Activated CD4-positive, alpha-beta memory T cell treated with anti-CD3 and anti-CD28 coated beads for 36 hours (primary cell): ENCODE results near the gene MARCHF6. TPM values are rescaled to one million over a fixed set of nuclear protein-coding genes. Genes with fewer than 3 reads are reported as not detected.
"Not testable (repeated sequence)": the region's sequence is repeated elsewhere in the genome, so short reads cannot be mapped to it uniquely, and the experiment has no call there.

Experiments
- CTCF ChIA-PET: fragments of 350-600 bp; sonication (Branson Sonifier 250); formaldehyde crosslinking; loops from one replicate; lab custom pipeline; 2021; ENCODE audit warnings: antibody characterized with exemption, inconsistent platforms; lab: Charles Lee
- POLR2A ChIA-PET: fragments of 350-600 bp; sonication (Branson Sonifier 250); formaldehyde crosslinking; loops from one replicate; lab custom pipeline; 2021; ENCODE audit warnings: antibody characterized with exemption; lab: Charles Lee
- DNase-seq: peaks from one replicate; pipeline ENCODE4 v3.0.0-alpha.2; 2020
- H3K27ac Mint-ChIP-seq: one replicate; pipeline ENCODE4 v1.8.0; 2021; ENCODE audit warnings: mixed read lengths
- H3K27me3 Mint-ChIP-seq: one replicate; pipeline ENCODE4 v1.8.0; 2021; ENCODE audit warnings: mixed read lengths
- H3K36me3 Mint-ChIP-seq: one replicate; pipeline ENCODE4 v1.8.0; 2021; ENCODE audit warnings: mixed read lengths
- H3K4me1 Mint-ChIP-seq: one replicate; pipeline ENCODE4 v1.8.0; 2021; ENCODE audit warnings: low read depth, mixed read lengths
- H3K4me3 Mint-ChIP-seq: one replicate; pipeline ENCODE4 v1.8.0; 2021; ENCODE audit warnings: mild to moderate bottlenecking, mixed read lengths
- H3K9me3 Mint-ChIP-seq: one replicate; pipeline ENCODE4 v1.8.0; 2021; ENCODE audit warnings: mixed read lengths
- intact Hi-C: fragments of 100-400 bp; cut with micrococcal nuclease; formaldehyde crosslinking; loops from one replicate; pipeline ENCODE4 v1.15.1; 2023
- total RNA-seq, 2 experiments: library from RNA; stranded (reverse); gene quantifications; one replicate each; pipeline ENCODE4 v1.2.3, GENCODE V29; 2021

MARCHF6 gene, protein sequence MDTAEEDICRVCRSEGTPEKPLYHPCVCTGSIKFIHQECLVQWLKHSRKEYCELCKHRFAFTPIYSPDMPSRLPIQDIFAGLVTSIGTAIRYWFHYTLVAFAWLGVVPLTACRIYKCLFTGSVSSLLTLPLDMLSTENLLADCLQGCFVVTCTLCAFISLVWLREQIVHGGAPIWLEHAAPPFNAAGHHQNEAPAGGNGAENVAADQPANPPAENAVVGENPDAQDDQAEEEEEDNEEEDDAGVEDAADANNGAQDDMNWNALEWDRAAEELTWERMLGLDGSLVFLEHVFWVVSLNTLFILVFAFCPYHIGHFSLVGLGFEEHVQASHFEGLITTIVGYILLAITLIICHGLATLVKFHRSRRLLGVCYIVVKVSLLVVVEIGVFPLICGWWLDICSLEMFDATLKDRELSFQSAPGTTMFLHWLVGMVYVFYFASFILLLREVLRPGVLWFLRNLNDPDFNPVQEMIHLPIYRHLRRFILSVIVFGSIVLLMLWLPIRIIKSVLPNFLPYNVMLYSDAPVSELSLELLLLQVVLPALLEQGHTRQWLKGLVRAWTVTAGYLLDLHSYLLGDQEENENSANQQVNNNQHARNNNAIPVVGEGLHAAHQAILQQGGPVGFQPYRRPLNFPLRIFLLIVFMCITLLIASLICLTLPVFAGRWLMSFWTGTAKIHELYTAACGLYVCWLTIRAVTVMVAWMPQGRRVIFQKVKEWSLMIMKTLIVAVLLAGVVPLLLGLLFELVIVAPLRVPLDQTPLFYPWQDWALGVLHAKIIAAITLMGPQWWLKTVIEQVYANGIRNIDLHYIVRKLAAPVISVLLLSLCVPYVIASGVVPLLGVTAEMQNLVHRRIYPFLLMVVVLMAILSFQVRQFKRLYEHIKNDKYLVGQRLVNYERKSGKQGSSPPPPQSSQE
- 100 to 1,000 TPM; 103 to 108 TPM for total RNA-seq

DNA sequence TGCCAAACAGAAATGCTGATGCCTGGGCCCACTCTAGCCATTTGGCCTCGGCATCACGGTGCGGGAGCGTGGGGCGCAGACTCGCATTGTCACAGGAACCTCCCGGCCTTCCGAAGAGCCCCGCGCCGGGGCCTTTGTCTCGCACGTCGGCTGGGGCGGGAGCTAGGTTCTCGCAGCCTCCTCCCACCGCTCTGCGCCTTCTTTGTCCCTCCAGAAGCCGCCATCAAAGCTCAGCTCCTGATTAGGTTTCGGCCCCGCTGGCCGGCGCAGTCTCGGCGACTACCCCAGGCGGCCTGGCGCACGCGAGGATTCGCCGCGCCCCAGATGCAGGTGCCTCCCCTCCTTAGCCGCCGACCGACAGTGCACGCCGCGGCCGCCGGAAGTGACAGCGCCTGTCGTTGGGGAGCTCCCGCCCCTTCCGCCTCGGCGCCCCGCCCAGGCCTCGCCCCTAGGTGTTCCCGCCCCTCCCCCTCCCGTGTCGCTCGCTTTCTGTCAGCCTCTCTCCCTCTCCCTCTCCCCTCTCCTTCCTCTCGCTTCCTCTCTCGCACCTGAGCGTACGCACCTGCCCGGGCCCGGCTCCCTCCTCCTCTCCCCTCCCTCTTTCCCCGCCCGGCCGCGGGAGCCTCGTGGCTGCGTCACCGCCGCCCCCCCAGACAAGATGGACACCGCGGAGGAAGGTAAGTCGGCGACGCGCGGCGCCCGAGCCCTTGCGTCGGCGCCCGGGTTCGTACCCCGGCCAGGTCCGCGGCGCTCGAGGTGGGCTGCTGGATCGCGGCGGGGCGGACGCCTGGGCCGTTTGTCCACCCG, at the start of gene MARCHF6:
Gene MARCHF6, plus strand, starts transcription at position 455 of the 807 bp plus-strand sequence. Its CDS starts 204 bp downstream, at position 659.
- peak within 1 kb of the TSS; percentile 99 for H3K4me3 Mint-ChIP-seq
- no peaks in the 10 kb centered on the region for H3K27me3 Mint-ChIP-seq
- H3K27ac Mint-ChIP-seq: peak within 1 kb of the TSS; percentile 99
- intact Hi-C loops: loop anchor here (1.0 to 5.0 kb wide), 9 partner anchors 41 to 409 kb away; partner anchors contain the start of genes ANKRD33B, CCT5, DAP and ROPN1L
- peak; percentile 96 for DNase-seq
- ChIA-PET CTCF (interaction anchor here (0.6 to 1.6 kb wide), 6 partner anchors 11 to 75 kb away, joined by 3 to 12 read pairs (median 4); no protein-coding TSS in a partner anchor), POLR2A (interaction anchor here (0.7 to 3.2 kb wide), 14 partner anchors 26 to 282 kb away, joined by 3 to 36 read pairs (median 4); partner anchors contain the start of genes ATPSCKMT and CCT5)
- H3K36me3 Mint-ChIP-seq: peaks cover 4% of the 10 kb centered on the region
- peaks cover 39% of the 10 kb centered on the region for H3K4me1 Mint-ChIP-seq
- H3K9me3 Mint-ChIP-seq: no peaks in the 10 kb centered on the region

DNA sequence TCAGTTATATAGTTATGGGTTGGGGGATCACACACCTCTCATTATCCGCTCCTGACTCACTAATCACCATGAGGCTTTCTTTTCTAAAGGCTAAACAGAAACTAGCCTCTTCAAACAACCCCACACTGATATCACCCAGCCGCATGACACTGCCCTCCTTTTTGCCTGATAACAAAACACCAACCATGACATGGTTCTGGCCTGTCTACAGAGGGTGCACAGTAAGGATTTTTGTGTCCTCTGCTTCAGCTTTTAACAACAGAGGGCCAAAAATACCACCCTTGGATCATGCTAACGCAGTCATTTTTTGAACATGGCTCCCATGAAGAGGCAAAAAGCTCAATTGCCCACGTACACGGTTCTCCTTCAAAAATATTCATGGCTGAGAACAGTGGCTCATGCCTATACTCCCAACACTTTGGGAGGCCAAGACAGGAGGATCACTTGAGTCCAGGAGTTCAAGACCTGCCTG, 49.8 kb upstream of the MARCHF6 start:
- Mint-ChIP-seq H3K4me1 (peaks cover 8% of the 10 kb centered on the region), H3K36me3 (no peaks in the 10 kb centered on the region), H3K9me3 (no peaks in the 10 kb centered on the region), H3K27ac (no peak overlapping the region), H3K4me3 (no peak overlapping the region), H3K27me3 (peaks cover 13% of the 10 kb centered on the region)
- CTCF ChIA-PET: no interaction called here
- intact Hi-C loops: no loop called here
- DNase-seq: no peak
- POLR2A ChIA-PET: interaction anchor here (0.7 kb wide), 1 partner anchor 438 kb away, joined by 3 read pairs; no protein-coding TSS in a partner anchor

DNA sequence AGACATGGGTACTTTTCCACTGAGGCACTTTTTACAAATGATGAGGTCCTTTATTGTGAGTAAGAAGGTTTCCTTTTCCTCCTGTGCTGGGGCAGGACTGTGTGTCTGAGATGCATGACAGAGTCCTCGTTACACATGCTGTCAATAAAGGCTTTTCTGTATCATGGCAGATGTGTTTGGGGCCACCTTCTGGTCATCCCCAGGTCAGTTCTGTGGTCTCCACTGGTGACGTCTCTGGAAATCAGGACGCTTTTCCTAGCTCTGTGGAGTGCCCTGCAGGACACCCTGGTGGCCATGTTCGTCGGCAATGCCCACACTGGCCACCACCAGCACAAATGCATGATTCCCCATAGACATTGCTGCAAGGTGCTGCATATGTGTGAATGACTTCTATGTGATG, 48.6 kb upstream of the MARCHF6 start:
- ChIA-PET POLR2A (no interaction called here), CTCF (interaction anchor here (1.1 kb wide), 1 partner anchor 21 kb away, joined by 4 read pairs; no protein-coding TSS in a partner anchor)
- Mint-ChIP-seq H3K27me3 (peaks cover 14% of the 10 kb centered on the region), H3K4me3 (no peak overlapping the region), H3K4me1 (peaks cover 8% of the 10 kb centered on the region), H3K9me3 (no peaks in the 10 kb centered on the region), H3K27ac (no peak overlapping the region), H3K36me3 (no peaks in the 10 kb centered on the region)
- intact Hi-C loops: no loop called here
- no peak for DNase-seq

DNA sequence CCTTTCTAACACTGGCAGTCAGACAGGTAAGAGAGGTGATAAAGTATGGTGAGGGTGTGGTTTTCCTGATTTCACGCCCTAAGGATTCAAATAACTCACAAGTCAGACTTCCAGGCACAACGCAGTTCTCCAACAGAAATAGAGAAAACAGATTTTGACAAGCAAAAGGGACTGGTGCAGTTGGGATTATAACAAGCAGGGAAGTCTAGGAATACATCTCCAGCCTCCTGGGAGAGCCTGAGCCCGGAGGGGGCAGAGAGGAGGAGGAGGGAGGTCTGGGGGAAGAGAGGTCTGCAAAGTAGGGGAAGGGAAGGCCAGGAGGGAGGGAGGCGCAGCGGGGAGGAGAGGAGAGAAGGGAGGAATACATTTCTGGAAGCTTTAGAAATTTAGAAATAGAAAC, 47.4 kb upstream of the MARCHF6 start:
- Mint-ChIP-seq H3K9me3 (no peaks in the 10 kb centered on the region), H3K36me3 (no peaks in the 10 kb centered on the region), H3K27ac (no peak overlapping the region), H3K4me1 (peaks cover 14% of the 10 kb centered on the region), H3K27me3 (peaks cover 14% of the 10 kb centered on the region), H3K4me3 (no peak overlapping the region)
- intact Hi-C loops: no loop called here
- POLR2A ChIA-PET: no interaction called here
- no peak for DNase-seq
- CTCF ChIA-PET: no interaction called here

DNA sequence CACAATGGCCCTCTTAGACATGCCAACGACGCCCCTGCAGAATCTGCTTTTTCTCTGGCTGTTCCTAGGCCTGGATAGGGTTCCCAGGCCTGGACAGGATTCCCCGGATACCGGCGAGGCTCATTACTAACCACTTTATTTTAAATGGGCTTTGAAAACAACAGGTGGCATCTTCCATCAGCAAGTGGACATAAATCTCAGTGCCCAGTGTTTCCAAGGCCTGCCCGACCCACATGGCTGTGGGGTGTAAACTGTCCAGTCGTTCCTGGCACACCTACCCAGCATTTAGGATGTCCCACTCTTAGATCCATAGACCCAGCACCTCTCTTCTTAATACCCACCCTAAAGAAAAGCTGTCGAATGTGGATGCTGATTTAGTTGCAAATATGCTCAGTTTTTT, 46.7 kb upstream of the MARCHF6 start:
- Mint-ChIP-seq H3K9me3 (no peaks in the 10 kb centered on the region), H3K27ac (no peak overlapping the region), H3K4me3 (no peak overlapping the region), H3K36me3 (no peaks in the 10 kb centered on the region), H3K4me1 (peaks cover 14% of the 10 kb centered on the region), H3K27me3 (peaks cover 14% of the 10 kb centered on the region)
- ChIA-PET POLR2A (no interaction called here), CTCF (interaction anchor here (1.4 kb wide), 1 partner anchor 23 kb away, joined by 6 read pairs; no protein-coding TSS in a partner anchor)
- no peak for DNase-seq
- intact Hi-C loops: no loop called here

DNA sequence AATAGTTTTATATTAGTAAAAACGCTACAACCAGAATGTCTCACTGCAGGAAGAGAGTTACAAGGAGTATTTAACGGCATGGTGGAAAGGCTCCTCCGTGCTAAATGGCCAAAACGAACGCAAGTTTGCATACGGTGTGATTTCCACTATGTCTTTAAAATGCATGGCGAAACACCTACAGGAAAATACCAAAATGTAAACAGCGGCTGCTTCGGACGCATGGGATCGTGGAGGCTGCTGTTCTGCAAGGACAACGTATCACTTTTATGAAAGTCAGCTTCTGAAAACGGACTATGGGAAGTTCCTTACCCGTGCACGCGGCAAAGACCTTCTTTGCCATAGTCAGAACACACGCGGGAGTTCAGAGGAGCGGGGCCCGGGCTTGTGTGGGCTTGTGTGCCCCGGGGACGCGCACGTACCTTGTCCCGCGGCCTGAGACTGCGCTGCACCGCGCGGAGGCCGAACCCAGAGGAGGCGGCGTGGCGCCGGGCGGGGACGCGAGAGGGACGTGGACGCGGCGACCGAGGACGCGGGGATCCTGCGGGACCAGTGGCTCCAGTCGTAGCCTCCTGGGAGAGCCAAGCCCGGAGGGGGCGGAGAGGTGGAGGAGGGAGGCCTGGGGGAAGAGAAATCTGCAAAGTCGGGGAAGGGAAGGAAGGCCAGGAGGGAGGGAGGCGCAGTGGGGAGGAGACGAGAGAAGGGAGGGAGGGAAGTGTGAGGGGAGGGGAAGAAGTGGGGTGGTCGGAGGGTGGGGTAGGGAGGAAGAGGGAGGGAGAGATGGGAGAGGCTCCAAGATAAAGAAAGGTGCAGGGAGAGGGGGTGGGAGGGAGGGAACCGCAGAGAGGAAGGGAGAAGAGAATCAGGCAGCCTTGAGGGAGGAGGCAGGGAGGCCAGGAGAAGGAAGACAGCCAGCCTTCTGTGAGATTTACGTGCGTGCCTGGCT, 46.0 kb upstream of the MARCHF6 start, which contains the start of gene CMBL:
Gene CMBL, minus strand, starts transcription at position 697 of the 943 bp plus-strand sequence. CDS start 17,140 bp downstream, outside the sequence.
- H3K4me1 Mint-ChIP-seq: peaks cover 14% of the 10 kb centered on the region
- DNase-seq: peak; percentile 29
- intact Hi-C loops: no loop called here
- no peaks in the 10 kb centered on the region for H3K9me3 Mint-ChIP-seq
- H3K36me3 Mint-ChIP-seq: no peaks in the 10 kb centered on the region
- POLR2A ChIA-PET: no interaction called here
- CTCF ChIA-PET: interaction anchor here (1.4 kb wide), 1 partner anchor 24 kb away, joined by 6 read pairs; no protein-coding TSS in a partner anchor
- H3K27ac Mint-ChIP-seq: no peak within 1 kb of the TSS
- H3K4me3 Mint-ChIP-seq: peak within 1 kb of the TSS; percentile 67
- peaks cover 14% of the 10 kb centered on the region for H3K27me3 Mint-ChIP-seq

DNA sequence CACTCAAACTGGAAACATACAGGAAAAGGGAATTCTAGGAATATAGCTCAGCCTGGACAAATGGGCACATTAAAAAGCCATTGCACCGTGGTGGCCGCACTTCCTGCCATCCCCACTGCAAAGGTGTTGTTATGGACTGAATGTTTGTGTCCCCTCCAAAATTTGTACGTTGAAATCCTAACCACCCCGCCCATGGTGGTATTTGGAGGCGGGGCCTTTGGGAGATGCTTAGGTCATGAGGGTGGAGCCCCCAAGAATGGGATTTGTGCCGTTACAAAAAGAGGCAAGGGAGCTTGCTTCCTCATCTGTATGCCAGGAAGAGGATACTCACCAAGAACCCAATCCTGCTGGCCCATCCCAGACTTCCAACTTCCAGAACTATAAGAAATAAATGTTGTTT, 44.7 kb upstream of the MARCHF6 start:
- Mint-ChIP-seq H3K27me3 (peaks cover 14% of the 10 kb centered on the region), H3K36me3 (no peaks in the 10 kb centered on the region), H3K9me3 (no peaks in the 10 kb centered on the region), H3K4me3 (no peak overlapping the region), H3K27ac (no peak overlapping the region), H3K4me1 (peaks cover 15% of the 10 kb centered on the region)
- no peak for DNase-seq
- CTCF ChIA-PET: no interaction called here
- POLR2A ChIA-PET: no interaction called here
- intact Hi-C loops: no loop called here

DNA sequence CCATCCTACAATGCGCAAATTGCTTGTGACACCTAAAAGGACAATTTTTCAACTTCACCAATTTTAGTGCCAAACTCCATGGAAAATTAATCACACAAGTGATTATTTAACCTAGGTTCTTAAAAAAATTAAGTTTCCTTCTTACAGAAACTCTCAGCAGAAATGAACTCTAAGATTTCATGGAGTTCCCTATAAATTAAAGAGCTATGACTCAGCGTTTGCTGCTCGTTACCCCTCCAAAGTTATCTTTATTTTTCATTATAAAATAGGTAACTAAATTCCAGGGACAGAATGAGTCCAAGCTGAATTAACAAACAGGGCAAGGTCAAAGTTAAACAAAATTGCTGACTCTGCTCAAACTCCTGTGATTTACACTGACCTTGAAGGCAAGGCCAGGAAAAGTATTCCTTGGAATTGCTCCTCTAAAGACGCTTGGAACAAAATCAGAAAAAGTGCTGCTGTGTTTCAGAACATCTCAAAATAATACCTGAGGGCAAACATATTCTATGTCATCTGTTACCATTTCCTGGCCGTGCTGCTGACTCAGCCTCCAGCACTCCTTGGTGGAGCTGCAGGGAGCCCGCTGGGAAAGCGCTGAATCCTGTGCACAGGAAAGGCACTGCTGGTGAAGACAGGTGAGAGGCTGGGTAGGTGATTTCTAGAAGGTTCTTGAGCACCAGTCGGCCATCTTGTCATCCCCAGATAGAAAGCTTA, 43.3 kb upstream of the MARCHF6 start:
- Mint-ChIP-seq H3K4me3 (no peak overlapping the region), H3K36me3 (no peaks in the 10 kb centered on the region), H3K9me3 (no peaks in the 10 kb centered on the region), H3K4me1 (peaks cover 15% of the 10 kb centered on the region), H3K27me3 (peaks cover 14% of the 10 kb centered on the region), H3K27ac (no peak overlapping the region)
- DNase-seq: no peak
- intact Hi-C loops: loop anchor here (5.0 kb wide), 1 partner anchor 42 kb away; the partner anchor contains the start of gene MARCHF6
- POLR2A ChIA-PET: no interaction called here
- CTCF ChIA-PET: no interaction called here

DNA sequence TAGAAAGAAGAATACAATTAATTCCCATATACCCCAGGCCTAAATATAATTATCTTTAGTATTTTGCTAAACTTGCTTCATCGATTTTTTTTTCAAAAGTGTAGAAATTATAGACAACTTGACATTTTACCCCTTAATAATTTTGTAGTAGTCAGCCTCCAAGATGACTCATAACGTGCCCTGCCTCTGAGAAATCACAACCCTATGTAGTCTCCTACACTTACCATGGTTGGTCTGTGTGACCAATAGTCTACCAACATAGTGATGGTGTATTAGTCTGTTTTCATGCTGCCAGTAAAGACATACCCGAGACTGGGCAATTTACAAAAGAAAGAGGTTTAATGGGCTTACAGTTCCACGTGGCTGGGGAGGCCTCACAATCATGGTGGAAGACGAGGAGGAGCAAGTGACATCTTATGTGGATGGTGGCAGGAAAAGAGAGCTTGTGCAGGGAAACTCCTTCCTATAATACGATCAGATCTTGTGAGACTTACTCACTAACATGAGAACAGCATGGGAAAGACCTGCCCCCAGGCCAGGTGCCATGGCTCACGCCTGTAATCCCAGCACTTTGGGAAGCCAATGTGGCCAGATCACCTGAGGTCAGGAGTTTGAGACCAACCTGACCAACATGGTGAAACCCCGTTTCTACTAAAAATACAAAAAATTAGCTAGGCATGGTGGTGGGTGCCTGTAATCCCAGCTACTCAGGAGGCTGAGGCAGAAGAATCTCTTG, 42.5 kb upstream of the MARCHF6 start:
- CTCF ChIA-PET, H3K36me3 Mint-ChIP-seq, H3K27ac Mint-ChIP-seq, POLR2A ChIA-PET, H3K9me3 Mint-ChIP-seq, DNase-seq, H3K4me3 Mint-ChIP-seq: not testable (repeated sequence)
- intact Hi-C loops: loop anchor here (5.0 kb wide), 1 partner anchor 41 kb away; the partner anchor contains the start of gene MARCHF6
- peaks cover 13% of the 10 kb centered on the region for H3K27me3 Mint-ChIP-seq
- peaks cover 15% of the 10 kb centered on the region for H3K4me1 Mint-ChIP-seq
